TTC549 (cell line): ENCODE results near the gene ARHGAP10.

Source experiments
- FAIRE-seq: peaks from 2 replicates; lab custom pipeline; 2012; peaks lifted over from hg19 to GRCh38; lab: Jason Lieb, UNC

ARHGAP10 gene

DNA sequence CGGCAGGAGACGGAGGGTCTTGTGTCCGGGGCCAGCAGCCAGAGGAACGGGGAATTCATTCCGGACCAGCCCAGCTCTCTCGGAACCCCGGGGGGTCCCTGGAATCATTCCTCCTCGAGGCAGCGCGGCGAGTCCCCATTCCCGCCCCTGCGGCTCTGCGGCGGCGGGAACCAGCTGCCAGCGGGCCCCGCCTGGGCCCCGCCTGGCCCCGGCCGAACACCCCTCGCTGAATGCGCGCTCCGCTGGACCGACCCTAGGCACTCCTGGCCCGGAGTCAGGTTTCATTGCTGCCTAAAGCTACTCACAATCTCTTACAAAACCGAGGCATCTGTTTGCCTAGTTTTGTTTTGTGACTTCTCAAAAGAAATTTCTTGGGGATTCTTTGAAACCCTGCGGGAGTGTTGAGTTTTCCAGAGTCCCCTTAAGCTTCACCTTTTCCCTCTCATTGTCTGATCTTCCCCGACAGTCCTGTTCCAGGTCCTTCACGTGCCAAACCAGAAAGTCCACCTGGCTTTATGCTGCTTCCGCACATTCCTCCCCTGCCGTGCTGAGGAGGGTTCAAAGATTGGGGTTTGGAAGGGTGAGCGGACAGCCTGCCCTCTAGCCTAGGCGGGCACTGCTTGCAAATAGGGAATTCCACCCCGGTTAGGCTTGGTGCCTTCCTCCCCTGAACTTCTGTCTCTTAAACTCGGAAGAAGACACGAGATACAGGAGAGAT is 789 bp downstream of the ARHGAP10 start:
- no peak for FAIRE-seq

DNA sequence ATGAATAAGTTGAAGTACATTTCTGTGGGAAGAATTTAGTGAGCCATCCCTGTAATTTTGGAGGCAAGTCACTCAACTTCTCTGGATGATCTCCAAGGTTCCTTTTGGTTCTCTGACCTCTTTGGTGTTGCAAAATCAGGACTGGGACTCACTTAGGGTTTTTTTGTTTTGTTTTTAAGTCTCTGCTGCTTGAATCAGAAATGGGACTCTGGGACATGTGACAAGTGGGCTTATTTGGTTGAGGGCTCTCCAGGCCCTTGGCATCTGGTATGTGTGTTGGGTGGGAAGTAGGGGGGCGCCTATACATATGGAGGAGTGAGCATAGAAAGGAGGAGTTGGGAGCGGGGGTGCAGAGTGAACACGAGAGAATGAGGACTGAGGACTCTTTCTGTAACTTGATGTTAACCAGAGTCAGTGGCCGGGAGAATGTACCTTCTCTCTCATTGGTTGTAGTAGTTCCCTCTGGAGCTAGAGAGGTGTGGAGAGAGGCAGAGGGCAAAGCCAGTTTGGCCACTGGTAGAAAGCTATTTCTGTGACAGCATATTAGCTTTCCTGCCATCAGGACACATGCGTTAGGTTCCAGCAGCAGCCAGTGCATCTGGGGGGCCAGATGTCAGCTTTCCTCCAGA is 1.9 kb downstream of the ARHGAP10 start:
- FAIRE-seq, result no peak

DNA sequence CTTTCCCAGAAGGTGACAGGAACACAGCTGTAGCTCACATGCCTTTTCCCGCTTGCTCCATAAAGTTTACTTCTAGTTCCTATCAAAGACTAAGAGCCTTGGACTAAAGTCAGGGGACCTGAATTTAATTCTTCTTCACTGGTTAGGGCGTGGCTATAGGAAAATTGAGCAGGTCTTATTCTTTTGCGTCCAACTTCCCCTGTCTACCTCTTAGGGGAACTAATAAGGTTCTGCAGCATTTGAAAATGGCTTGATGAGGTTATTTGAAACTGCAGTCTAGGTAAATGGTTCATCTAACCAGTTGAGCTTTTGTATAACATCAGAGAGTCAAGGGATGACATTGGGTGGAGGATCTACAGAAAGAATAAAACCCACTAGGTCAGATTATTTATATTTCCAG is 2.6 kb downstream of the ARHGAP10 start:
- no peak for FAIRE-seq

DNA sequence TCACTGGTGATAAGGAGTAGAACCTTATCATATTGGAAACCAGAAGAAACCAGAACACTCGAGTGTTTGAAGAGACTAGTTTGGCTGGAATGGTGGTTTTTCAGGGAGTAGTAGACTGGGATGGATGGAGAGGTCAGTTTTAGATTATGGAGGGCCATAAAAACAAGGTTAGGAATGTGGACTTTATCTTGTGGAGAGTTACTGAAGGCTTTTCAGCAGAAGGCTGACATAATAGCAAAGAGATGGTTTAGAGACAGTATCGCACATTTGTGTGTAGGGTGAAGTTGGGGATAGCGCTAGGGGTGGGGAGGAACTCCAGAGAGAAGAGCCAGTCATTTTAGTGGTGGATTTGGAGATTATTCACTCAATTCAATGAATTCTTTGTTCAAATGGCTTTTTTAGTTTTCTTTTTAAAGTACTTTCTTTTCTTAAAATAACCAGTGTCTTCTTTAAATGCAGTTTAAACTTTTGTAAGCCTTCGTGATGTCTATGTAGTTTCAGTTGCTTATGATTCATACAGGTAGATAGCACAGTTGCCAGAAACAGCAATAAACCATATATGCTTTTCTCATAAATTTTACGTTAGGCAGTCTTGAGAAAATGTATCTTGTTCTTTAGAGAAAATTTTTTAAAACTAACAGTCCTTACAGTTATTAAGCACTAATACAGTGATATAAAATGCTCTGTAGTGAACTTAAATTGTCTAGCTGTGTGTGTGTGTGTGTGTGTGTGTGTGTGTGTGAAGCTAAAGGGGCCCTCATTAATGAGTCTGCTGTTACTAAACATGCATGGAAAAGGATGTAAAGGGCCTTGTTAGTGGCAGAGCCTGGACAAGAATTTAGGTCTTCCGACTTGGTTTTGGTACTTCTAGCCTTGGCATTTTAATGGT is 3.8 kb downstream of the ARHGAP10 start:
- FAIRE-seq, result no peak

DNA sequence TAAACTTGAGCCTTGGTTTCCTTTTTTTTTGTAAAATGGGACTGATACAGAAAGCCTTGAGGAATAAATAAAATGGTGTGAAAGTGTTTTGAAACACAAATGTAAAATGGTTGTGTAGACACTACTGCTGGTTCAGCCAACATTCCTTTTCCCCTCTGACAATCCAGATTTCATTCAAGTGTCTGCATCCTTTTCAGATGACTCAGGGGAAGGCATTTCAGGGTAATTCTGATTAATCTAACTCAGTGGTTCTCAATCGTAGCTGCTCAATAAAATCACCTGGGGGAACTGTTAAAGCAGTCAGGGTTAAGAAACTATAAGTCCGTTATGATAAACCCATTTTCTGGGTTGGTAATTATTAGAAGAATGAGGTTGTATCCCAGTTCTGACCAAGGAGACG is 4.6 kb downstream of the ARHGAP10 start:
- no peak for FAIRE-seq

DNA sequence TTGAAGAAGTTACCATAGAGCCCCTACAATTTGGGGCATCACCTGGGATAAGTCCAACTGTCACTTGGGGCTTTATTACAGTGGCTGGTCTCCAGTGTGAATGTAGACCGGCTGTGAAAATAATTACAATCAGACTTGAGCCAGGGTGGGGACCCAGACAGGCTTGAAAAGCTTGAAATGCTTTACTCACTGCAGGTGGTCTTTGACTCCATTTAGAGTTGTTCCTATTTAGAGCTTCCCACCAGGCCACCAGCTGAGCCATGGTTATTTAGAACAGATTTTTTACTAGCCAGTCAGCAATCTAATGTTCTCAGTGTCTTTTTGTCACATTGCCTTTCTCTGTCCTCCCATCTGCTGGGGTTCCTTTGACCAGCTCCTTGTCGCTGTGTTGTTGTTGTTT is 5.7 kb downstream of the ARHGAP10 start:
- no peak for FAIRE-seq

DNA sequence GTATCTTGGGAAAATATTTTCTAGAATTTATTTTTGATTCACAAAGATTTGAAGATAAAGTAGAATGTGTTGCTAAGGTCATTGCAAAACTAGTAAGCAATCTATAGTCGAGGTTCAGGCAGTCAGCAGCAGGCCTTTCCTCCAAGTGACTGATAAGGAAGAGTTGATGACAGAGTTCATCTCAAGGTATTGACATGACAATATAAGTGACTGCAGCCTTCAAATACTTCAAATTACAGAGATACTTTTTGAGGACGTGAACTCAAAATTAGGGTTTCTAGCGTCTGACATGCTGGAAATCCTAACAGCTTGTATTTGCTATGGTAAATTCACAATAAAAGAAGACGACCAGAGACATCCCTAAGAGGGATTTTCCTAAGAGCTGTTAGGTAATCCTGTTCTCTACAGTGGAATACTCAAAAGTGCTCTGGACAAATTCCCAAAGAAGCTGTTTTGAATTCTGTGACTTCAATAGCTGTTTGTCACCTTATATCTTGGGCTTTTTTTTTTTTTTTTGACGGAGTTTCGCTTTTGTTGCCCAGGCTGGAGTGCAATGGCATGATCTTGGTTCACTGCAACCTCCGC is 7.4 kb downstream of the ARHGAP10 start:
- no peak for FAIRE-seq

DNA sequence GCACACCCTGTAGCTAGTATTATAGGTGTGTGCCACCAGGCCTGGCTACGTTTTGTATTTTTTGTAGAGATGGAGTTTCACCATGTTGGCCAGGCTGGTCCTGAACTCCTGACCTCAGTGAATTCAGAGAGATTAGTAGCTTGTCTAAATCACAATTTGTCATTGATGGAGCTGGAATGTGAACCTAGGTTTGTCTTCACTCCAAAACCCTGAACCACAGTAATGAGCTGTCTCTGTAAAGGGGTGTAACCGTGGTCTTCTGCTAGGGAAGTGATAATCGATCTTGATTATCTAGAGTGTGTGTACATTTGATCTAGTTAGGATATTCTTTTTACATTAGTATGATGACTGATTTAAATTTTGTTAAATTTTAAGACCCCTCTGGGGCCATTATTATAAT is 8.3 kb downstream of the ARHGAP10 start:
- FAIRE-seq, result no peak

DNA sequence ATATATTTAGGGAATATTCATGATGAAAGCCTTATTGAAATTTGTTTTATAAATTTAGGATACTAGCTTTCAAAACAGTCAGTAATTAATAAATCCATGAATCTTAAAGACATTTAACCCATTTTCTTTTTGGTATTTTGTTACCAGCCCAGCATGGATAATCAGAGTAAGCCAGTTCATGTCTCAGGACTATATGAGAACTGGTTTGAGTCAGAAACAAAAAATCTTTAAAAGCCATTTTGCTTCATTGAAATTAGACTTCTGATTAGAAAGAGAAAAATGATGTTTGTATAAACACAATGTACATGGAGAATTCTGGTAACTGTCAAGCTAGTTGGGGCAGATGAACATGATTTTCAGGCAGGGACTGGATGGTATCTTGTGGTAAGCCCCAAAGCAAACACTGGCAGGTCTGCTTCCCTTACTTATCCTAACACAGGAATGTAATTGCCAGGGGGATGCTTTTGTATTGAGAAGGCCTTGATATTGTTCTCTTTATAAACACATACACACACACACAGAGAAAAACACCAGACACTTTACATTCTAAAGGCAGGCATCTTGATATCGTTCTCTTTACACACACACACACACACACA is 9.4 kb downstream of the ARHGAP10 start:
- FAIRE-seq, result no peak

DNA sequence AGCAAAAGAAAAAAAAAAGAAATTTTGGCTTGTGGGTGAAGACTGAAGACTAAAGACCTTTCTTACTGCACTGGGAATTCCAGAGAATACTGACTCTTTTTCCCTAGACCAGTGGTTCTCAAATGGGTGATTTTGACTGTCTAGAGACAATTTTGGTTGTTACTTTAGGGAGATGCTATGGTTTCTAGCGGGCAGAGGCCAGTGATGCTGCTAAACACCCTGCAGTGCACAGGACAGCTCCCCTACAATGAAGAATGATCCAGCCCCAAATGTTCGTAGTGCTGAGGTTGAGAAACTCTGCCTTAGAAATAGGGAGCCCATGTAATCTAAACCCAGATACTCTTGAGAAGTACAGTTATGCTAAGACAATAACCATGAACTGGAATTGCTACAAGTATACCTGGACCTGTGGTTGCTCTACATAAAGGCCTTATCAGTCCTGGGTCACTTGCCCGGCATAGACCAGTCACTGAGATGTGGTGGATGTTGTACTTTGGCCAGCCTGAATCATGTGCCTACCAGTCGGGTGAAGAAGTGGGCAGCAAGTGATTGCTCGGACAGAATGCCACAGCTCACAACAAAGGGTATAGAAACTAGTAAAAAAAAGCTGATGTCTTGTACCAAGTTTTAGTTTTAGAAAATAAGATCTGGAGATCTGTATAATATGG is 16.0 kb downstream of the ARHGAP10 start:
- FAIRE-seq, result no peak

DNA sequence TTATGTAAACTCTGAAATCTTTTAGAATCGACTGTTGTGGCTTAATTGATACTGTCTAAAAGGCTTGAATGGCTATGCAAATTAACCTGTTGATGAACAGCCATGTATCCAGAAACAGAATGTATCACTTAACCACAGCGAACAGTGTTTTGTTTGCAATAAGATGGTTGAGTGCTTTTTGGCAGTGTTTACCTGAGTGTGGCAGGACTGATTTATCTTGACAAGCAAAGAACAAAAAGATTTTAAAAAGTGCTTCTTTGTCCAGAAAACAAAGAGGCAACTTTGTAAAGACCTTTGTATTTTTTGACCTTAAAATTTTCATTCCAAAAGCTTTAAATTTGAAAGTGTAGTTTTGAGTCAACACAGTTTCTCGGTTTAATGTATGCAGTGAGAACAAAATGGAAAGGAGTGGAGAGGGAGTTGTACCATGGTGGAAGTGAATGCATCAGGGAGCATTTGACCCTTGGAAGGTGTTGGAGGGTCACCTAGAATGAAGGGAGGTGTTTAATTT is 18.0 kb downstream of the ARHGAP10 start:
- no peak for FAIRE-seq

DNA sequence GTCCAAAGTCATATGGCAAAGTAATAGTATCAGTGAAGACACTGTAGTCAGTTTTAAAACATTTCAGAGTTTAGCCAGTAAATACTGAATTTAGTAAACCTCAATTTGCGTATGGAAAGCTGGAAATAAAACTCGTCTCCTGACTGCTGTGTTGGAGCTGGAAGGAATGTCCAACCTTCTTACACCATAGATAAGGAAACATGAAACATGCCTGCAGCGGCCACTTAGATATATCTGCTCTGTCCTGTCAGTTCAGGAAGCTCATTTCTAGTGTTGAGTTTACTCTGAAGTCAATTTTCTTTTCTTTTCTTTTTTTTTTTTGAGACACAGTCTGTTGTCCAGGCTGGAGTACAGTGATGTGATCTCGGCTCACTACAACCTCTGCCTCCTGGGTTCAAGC is 21.2 kb downstream of the ARHGAP10 start:
- no peak for FAIRE-seq

DNA sequence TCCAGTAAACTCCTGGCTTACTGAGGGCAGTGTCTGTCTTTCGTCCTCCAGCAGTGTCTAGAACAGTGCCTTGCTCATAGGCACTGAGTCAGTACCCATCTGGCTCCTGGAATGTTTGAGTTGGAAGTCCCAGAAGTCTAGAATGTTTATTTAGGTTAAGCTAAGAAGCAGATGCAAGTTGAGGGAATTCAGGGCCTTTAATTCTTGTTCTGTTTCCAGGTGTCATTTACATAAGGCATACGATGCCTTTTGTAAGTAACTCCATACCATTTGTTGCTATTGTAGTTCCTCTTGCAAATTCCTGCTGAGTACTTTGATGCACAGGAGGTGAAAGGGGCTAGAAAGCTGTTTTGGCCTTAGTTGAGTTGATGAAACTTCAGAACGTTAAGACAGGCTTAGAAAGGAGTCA is 22.2 kb downstream of the ARHGAP10 start:
- FAIRE-seq, result no peak

DNA sequence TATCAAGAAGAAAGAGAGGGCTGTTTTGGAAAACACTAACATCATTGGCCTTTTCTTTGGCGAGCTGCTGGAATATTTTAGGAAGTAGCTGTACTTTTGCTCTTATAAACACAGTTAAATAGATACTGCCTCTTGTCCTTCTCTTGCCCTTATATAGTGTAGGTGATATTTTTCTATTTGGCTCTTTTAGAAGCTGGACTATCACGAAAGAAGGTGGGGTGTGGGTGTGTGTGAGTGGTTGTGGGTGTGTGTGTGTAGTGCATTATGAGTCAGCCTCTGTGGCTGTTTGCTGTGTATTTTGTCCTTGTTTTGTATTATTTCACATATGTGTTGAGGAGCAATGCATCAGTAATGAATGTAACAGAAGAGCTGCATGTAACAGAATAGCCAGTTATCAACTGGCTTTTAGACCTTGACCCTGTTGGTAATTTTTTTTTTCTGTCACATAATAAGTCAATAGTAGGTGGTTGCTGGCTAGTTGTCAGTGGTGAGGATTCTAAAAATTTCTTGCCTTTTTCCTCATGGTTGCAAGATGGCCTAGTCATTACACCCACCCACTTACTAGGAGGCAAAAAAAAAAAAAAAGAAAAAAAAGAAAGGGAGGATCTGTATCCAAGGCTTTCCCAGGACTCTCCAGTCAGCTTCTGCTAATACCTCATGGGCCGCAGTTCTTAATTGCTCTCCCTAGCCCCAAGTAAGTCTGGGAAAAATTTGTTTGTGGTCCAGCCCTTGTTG is 23.8 kb downstream of the ARHGAP10 start:
- FAIRE-seq, result no peak

DNA sequence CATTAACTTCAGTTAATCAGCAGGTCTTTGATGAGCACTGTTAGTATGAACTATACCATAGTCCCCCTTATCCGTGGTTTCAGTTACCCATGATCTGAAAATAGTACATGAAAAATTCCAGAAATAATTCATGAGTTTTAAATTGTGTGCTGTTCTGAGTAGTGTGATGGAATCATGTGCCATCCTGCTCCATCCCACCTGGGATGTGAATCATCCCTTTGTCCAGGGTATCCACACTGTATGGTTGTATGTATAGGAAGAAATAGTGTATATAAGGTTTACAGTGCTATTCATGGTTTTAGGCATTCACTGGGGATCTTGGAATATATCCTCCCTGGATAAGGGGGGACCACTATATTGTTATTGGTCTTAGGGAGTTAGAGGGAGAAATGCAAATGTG is 24.5 kb downstream of the ARHGAP10 start:
- no peak for FAIRE-seq

DNA sequence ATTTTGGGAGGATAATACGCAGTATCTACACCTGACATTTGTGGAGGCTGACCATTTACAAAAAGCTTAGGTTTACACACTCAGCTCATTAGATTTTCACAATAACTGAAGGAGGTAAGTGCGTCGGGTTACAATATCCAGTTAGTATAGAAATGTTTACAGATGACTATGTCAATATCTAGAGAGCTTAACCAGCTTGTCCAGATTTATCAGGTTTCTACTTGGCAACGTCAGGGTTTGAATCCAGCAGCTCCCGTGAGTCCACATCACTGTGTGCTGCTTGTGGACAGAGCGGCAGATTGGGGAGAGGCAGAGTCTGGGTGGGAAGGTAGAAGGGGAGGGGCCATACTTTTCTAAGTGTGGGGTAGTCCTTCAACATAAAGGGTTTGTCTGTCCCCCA is 28.3 kb downstream of the ARHGAP10 start:
- FAIRE-seq, result no peak

DNA sequence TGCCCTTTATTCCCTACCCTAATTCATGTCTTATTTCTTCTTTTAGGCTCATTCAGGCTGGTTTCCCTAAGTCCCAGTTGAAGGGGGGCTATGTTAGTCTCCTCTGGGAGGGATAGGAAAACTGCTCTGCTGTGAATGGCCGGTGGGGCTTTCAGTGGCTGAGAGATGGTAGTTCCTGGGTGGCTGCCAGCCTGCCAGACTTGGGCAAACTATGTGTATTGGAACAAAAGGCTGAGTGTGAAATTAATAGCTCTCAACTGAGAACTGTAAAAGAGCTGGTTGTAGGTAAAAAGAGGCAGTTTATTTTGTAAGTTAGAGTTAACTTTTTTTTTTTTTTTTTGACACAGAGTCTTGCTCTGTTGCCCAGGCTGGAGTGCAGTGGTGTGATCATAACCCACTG is 28.8 kb downstream of the ARHGAP10 start:
- no peak for FAIRE-seq

DNA sequence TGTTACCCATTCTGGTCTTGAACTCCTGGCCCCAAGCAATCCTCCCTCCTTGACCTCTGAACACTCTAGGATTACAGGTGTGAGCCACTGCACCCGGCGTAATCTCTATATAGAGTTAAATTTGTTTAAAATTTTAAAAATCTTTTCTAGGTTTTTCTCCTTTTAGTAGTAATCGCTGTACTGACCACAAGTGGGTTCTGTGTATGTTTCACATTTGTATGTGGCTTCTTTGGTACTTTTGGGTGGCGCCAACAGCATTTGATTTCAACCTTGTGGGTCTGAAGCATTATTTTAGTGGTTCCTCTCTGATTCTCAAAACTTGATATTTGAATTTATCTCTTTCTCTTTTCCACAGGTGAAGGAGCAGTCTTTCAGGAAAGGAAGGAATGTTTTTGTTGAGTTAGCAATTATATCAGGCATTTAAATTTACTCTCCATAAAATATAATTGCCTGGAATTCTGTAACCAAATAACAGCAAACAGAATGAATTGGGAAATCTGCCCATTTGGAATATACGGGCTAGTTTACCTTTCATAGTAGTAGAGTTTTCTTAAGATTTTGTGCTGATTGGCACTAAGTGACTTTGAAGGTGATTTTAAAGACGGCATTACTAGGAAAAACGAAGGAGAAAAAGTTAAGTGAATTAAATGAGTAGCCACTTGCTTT is 29.5 kb downstream of the ARHGAP10 start:
- no peak for FAIRE-seq

DNA sequence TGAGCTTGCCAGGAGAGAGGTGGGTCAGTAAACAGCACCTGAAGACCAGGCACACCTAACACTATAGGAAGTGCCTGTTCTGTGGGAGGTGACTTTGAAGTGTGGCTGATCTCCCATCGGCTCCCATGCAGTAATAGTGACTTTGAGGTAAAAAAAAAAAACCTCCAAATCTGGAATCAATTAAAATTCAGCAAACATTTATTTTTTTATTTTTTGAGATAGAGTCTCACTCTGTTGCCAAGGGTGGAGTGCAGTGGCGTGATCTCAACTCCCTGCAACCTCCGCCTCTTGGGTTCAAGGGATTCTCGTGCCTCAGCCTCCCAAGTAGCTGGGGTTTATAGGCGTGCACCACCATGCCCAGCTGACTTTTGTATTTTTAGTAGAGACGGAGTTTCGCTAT is 32.4 kb downstream of the ARHGAP10 start:
- FAIRE-seq, result no peak

DNA sequence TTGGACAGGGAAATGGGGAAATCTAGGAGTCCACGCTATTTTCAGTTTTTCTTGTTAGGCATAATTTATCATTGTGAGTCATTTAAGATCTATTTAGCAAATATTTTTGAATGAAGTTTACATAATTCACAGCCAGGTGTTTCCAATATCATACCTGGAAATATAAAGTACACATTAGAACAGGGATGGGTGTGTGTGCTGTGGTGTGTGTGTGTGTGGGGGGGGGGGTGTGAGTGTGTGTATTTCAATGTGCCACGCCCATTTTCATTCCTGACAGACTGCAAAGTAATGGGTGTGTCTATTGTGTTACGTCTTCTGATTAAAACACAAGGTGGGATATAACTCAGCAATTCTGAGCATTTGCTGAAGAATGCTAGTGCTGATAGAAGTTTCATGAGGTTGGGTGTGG is 33.2 kb downstream of the ARHGAP10 start:
- FAIRE-seq, result no peak
